HG02885 (cell line): Measurements from ENCODE around the gene KCNQ1.
A peak's percentile ranks its signal among the peaks of the same experiment; 100 is the strongest.

Experiments used
- ATAC-seq: cut with Tn5 transposase; IDR thresholded peaks from one replicate; pipeline ENCODE4 v1.9.1; 2021; ENCODE audit warnings: mild to moderate bottlenecking; ENCODE audit not compliant: unreplicated experiment, poor library complexity

The KCNQ1 gene

GRCh38 chr11:2519862-2520735, 75.3 kb downstream of the KCNQ1 start:
- no peak for ATAC-seq

GRCh38 chr11:2520736-2521035, 75.9 kb downstream of the KCNQ1 start:
- no peak for ATAC-seq

- no peak for ATAC-seq
Measured at GRCh38 chr11:2521081-2521732, 76.4 kb downstream of the KCNQ1 start.

- no peak for ATAC-seq
Measured at GRCh38 chr11:2521733-2522630, 77.2 kb downstream of the KCNQ1 start.

DNA sequence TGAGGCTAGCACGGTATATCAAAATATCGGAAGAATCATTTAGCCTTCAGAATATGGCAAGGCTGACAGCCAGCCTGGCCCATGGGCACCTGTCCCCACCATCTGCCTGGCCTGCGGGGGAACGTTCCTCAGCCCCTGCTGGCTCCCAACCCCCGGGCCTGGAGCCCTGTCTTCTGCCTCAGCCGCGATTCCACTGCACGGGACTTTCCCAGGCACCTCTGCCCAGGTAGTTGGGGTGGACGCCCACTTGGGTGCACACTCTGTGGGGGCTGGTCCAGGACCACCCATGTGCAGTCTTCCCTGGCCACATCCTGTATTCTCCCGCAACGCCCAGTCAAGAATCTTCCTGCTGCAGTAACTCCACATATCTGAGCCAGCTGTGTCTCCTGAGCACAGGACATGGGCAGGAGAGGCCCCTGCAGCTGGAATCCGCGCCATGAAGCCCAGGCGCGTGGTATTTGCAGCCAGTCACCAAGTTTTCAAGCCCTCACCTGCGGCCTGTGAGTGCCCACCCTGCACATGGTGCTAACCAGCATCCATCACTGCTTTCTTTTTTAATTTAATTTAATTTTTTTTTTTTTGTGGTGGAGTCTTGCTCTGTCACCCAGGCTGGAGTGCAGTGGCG, 77.9 kb downstream of the KCNQ1 start:
- ATAC-seq: no peak

GRCh38 chr11:2523821-2524391, 79.1 kb downstream of the KCNQ1 start:
- ATAC-seq: no peak

GRCh38 chr11:2524446-2525165, 79.8 kb downstream of the KCNQ1 start:
- no peak for ATAC-seq

GRCh38 chr11:2525166-2525861, 80.5 kb downstream of the KCNQ1 start:
- ATAC-seq: no peak

DNA sequence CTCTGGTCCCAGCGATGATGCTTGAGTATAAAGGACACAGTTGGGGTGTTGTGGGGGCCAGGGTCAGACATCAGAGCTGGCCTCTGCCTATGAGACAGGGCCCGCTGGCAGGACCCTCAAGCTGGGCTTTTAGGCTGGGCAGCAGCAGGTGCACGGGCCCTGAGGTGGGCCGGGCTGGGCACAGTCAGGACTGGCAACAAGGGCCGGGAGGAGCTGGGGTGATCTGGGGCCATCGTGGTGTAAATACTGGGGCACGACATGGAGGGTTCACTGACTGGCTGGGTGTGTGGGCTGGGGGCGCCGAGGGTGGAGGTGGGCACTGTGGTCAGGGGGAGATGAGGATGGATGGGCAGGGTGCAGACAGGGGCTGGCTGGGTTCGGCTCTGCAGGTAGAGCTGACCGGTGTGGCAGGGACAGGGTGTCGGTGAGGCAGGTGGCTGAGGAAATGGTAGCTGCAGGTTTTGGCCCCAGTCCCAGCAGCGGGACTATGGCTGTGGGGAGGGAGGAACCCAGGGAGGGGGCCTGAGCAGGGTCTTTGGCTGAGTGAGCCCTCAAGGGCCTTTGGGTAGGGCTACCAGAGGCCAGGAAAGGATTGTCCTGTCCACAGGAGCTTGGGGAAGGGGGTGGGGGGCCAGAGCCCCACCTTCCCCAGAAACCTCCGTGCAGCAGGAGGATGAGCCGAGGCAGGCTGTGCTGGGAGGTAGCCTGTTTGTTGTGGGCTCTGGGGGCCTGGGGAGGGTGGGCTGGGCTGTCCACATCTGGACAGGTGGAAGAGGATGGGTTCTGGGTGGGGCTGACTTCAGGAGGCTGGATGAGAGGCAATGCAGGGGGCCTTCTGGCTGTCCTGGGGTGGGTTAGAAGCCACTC, 81.4 kb downstream of the KCNQ1 start:
- no peak for ATAC-seq

DNA sequence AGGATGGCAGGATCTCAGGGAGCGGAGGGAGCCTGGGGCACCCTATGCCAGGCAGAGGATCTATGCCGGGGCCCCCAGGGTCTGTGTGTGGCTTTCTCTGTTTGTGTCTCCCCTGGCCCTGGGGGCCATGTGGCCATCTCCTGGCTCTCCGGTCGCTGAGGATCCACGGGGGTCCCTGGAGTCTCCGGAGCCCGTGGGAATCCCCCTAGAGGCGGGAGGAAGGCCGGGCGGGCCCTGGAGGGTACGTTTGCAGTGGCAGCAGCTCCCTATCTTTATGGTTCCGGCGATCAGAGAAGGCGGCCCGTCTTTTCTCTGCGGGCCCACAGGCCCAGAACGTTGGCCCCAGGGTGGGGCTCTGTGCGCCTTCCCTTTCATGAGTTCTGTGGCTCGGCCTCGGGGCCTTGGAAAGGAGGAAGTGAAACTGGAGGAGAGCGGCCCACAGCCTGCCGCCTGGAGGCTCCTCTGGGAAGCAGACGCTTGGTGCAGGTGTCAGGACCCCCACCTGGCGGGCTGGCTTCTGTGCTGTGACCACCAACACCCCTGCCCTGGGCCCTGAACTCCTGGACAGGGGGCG, 82.1 kb downstream of the KCNQ1 start:
- peak; percentile 83 for ATAC-seq

- no peak for ATAC-seq
Measured at GRCh38 chr11:2527621-2528291, 82.9 kb downstream of the KCNQ1 start.

GRCh38 chr11:2528301-2529050, 83.7 kb downstream of the KCNQ1 start:
- ATAC-seq: no peak

DNA sequence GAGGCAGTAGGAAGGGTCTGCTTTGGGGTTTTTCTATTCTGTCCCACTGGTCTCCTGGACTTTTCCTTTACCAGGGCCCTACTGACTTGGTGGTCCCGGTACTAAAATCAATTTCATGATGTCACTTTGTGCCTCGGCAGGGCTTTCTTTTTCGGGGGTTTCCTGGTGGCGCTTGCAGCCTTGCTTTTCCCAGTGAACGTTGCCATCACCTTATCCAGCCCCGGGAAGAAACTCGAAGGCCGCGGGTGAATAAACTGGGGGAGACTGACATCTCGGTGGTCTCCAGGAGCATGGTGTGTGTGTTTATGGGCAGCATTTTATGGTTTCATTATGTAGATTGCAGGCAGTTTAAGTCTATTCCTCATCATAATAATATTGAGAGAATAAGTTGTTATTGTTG, 84.4 kb downstream of the KCNQ1 start:
- no peak for ATAC-seq

DNA sequence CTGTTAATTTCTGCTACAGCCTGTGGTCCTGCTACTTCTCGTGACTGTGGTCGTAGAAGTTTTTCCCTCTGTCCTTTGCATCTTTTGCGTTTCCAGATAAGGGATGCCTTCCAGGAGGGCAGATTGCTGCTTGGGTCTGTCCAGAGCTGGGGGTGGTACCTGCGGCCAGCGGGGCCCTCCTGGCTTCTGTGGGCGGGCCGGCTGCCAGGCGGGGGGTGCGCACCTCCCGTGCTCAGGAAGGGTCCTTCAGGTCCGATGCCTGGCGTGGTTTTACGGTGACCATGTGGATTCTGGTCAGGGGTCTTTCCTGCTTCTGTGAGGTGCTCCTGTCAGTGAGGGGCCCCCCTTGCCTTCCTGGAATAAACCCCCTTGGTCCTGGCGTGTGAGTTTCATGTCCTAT, 84.8 kb downstream of the KCNQ1 start:
- no peak for ATAC-seq

- no peak for ATAC-seq
Measured at GRCh38 chr11:2530131-2530854, 85.5 kb downstream of the KCNQ1 start.

GRCh38 chr11:2530855-2531200, 86.0 kb downstream of the KCNQ1 start:
- ATAC-seq: no peak
